GM18870 (cell line): ENCODE results near the gene LPCAT4.
"Not testable (repeated sequence)": the region's sequence is repeated elsewhere in the genome, so short reads cannot be mapped to it uniquely, and the experiment has no call there.

Experiments used
- ATAC-seq: cut with Tn5 transposase; IDR thresholded peaks from one replicate; pipeline ENCODE4 v1.9.1; 2021; ENCODE audit warnings: moderate library complexity; ENCODE audit not compliant: unreplicated experiment

The LPCAT4 gene

GRCh38 chr15:34367101-34368081, at the start of gene LPCAT4:
LPCAT4 (minus strand) TSS chr15:34367196; CDS start chr15:34367100, 96 bp downstream.
- peak; percentile 71 for ATAC-seq

GRCh38 chr15:34409511-34409910, 42.5 kb upstream of the LPCAT4 start:
- not testable (repeated sequence) for ATAC-seq

GRCh38 chr15:34408973-34409372, 42.0 kb upstream of the LPCAT4 start:
- not testable (repeated sequence) for ATAC-seq

- not testable (repeated sequence) for ATAC-seq
Measured at GRCh38 chr15:34403899-34404298, 36.9 kb upstream of the LPCAT4 start.

- ATAC-seq: not testable (repeated sequence)
Measured at GRCh38 chr15:34403160-34403598, 36.2 kb upstream of the LPCAT4 start.

- peak; percentile 48 for ATAC-seq
Measured at GRCh38 chr15:34397637-34398259, 30.8 kb upstream of the LPCAT4 start.

- not testable (repeated sequence) for ATAC-seq
Measured at GRCh38 chr15:34392981-34393380, 26.0 kb upstream of the LPCAT4 start.

GRCh38 chr15:34389594-34390086, 22.6 kb upstream of the LPCAT4 start:
- not testable (repeated sequence) for ATAC-seq

GRCh38 chr15:34381829-34382521, 15.0 kb upstream of the LPCAT4 start:
- not testable (repeated sequence) for ATAC-seq

GRCh38 chr15:34380491-34380890, 13.5 kb upstream of the LPCAT4 start:
- not testable (repeated sequence) for ATAC-seq

GRCh38 chr15:34376856-34377255, 9.9 kb upstream of the LPCAT4 start:
- no peak for ATAC-seq

GRCh38 chr15:34375541-34375940, 8.5 kb upstream of the LPCAT4 start:
- not testable (repeated sequence) for ATAC-seq

GRCh38 chr15:34374816-34375215, 7.8 kb upstream of the LPCAT4 start:
- no peak for ATAC-seq

GRCh38 chr15:34373951-34374350, 7.0 kb upstream of the LPCAT4 start:
- ATAC-seq: no peak

- no peak for ATAC-seq
Measured at GRCh38 chr15:34370643-34371042, 3.6 kb upstream of the LPCAT4 start.

- ATAC-seq: no peak
Measured at GRCh38 chr15:34370129-34370528, 3.1 kb upstream of the LPCAT4 start.

GRCh38 chr15:34366271-34367065, 528 bp downstream of the LPCAT4 start:
- ATAC-seq: no peak

GRCh38 chr15:34365836-34366235, 1.2 kb downstream of the LPCAT4 start:
- no peak for ATAC-seq

- ATAC-seq: no peak
Measured at GRCh38 chr15:34365091-34365825, 1.7 kb downstream of the LPCAT4 start.
